Renal cortex interstitium (tissue), 11 donors: ENCODE measurements around the gene CCDC88B. TPM values are rescaled to one million over a fixed set of nuclear protein-coding genes. Genes with fewer than 3 reads are reported as not detected.
"Not testable (repeated sequence)": the region's sequence is repeated elsewhere in the genome, so short reads cannot be mapped to it uniquely, and the experiment has no call there.

Experiments
- DNase-seq, 11 donors: peaks; one replicate each; pipeline ENCODE4 v3.0.0-alpha.2; 2013; ENCODE audit warnings: low read depth in 9 of 11, low spot score in 4 of 11; ENCODE audit errors: extremely low read depth in 1 of 11
- polyA plus RNA-seq, 3 donors: library from polyadenylated mRNA; unstranded; fragments of 120-200 nt; gene quantifications; one replicate each; pipeline ENCODE4 v1.2.1, GENCODE V29; 2013; ENCODE audit not compliant: insufficient read length in 3 of 3

CCDC88B gene
- polyA plus RNA-seq, 3 donors: 1.7 to 5.0 (median 3.9) TPM

- DNase-seq: peak in 9 of 11 donors; percentile 71 to 86 (median 82)
Measured at GRCh38 chr11:64304316-64305072, 35.5 kb upstream of the CCDC88B start.

GRCh38 chr11:64305075-64305690 lies 34.8 kb upstream of the CCDC88B start, which contains the start of gene ESRRA:
TSS of gene ESRRA (plus strand) at chr11:64305524. CDS start at chr11:64307180, 1,656 bp downstream.
- peak; percentile 91 to 99 (median 96) for DNase-seq

GRCh38 chr11:64305691-64306562 lies 34.1 kb upstream of the CCDC88B start:
- no peak for DNase-seq

- no peak for DNase-seq
Measured at GRCh38 chr11:64306563-64306875, 33.5 kb upstream of the CCDC88B start.

GRCh38 chr11:64306876-64307622 lies 33.0 kb upstream of the CCDC88B start:
- no peak for DNase-seq

- DNase-seq: not testable (repeated sequence)
Measured at GRCh38 chr11:64307795-64308194, 32.2 kb upstream of the CCDC88B start.

- DNase-seq: no peak
Measured at GRCh38 chr11:64312947-64313346, 27.1 kb upstream of the CCDC88B start.

- no peak for DNase-seq
Measured at GRCh38 chr11:64313491-64314145, 26.4 kb upstream of the CCDC88B start.

GRCh38 chr11:64314146-64314804 lies 25.7 kb upstream of the CCDC88B start:
- no peak for DNase-seq

- no peak for DNase-seq
Measured at GRCh38 chr11:64314805-64315561, 25.0 kb upstream of the CCDC88B start.

GRCh38 chr11:64315667-64316526 lies 24.1 kb upstream of the CCDC88B start:
- DNase-seq: not testable (repeated sequence)

- DNase-seq: no peak
Measured at GRCh38 chr11:64316672-64317324, 23.2 kb upstream of the CCDC88B start.

GRCh38 chr11:64317325-64317960 lies 22.6 kb upstream of the CCDC88B start, which contains the start of gene TRMT112:
TSS of gene TRMT112 (minus strand) at chr11:64317559. CDS start at chr11:64317526, 33 bp downstream.
- peak; percentile 88 to 98 (median 94) for DNase-seq

- peak; percentile 87 to 95 (median 93) for DNase-seq
Measured at GRCh38 chr11:64317961-64318765, 21.8 kb upstream of the CCDC88B start, which contains the start of gene PRDX5. TSS of gene PRDX5 (plus strand) at chr11:64318121. CDS start at chr11:64318216, 95 bp downstream.
